H9 (cell line): ENCODE results near the gene FAM13A. TPM values are rescaled to one million over a fixed set of nuclear protein-coding genes. Genes with fewer than 3 reads are reported as not detected.

Experiments used
- DNase-seq: peaks from one replicate; pipeline ENCODE4 v3.0.0-alpha.2; 2017
- H2AFZ ChIP-seq: one replicate; pipeline ENCODE4 v1.6.1; 2013; ENCODE audit warnings: mild to moderate bottlenecking, low read length, control low read depth, moderate library complexity
- H2AK5ac ChIP-seq: 2 replicates; pipeline ENCODE4 v1.6.1; 2013; ENCODE audit warnings: low read length, control low read depth, mixed read lengths; ENCODE audit not compliant: insufficient read length
- H2BK120ac ChIP-seq: one replicate; pipeline ENCODE4 v1.6.1; 2013; ENCODE audit warnings: low read depth, mild to moderate bottlenecking, low read length, control low read depth, inconsistent platforms; ENCODE audit not compliant: poor library complexity, severe bottlenecking
- H2BK12ac ChIP-seq: 2 replicates; pipeline ENCODE4 v1.6.1; 2013; ENCODE audit warnings: low read length, control low read depth, mixed read lengths, low read depth; ENCODE audit not compliant: insufficient read length
- H2BK15ac ChIP-seq: 2 replicates; pipeline ENCODE4 v1.6.1; 2013; ENCODE audit warnings: low read depth, low read length, control low read depth
- H2BK20ac ChIP-seq: one replicate; pipeline ENCODE4 v1.6.1; 2013; ENCODE audit warnings: low read depth, mild to moderate bottlenecking, low read length, control low read depth, inconsistent platforms; ENCODE audit not compliant: poor library complexity, severe bottlenecking
- H2BK5ac ChIP-seq: 2 replicates; pipeline ENCODE4 v1.6.1; 2013; ENCODE audit warnings: low read length, control low read depth, mixed read lengths; ENCODE audit not compliant: insufficient read length
- H3K14ac ChIP-seq: 2 replicates; pipeline ENCODE4 v1.6.1; 2013; ENCODE audit warnings: low read length, control low read depth; ENCODE audit not compliant: insufficient read depth
- H3K18ac ChIP-seq: 2 replicates; pipeline ENCODE4 v1.6.1; 2013; ENCODE audit warnings: low read depth, mild to moderate bottlenecking, mixed read lengths, low read length, control low read depth; ENCODE audit not compliant: insufficient read length
- H3K23ac ChIP-seq: 2 replicates; pipeline ENCODE4 v1.6.1; 2013; ENCODE audit warnings: low read length, control low read depth, mixed read lengths, low read depth; ENCODE audit not compliant: insufficient read length
- H3K23me2 ChIP-seq: 2 replicates; pipeline ENCODE4 v1.6.1; 2013; ENCODE audit warnings: low read depth, mild to moderate bottlenecking, mixed read lengths, low read length, control low read depth; ENCODE audit not compliant: insufficient read length, poor library complexity, severe bottlenecking
- H3K27ac ChIP-seq: 2 replicates; pipeline ENCODE4 v1.5.1; 2013; ENCODE audit warnings: low read length, control low read depth, mixed read lengths, low read depth; ENCODE audit not compliant: insufficient read length
- H3K27me3 ChIP-seq: 2 replicates; pipeline ENCODE4 v1.6.1; 2013; ENCODE audit warnings: low read length, control low read depth, inconsistent platforms; ENCODE audit not compliant: insufficient read depth
- H3K4ac ChIP-seq: 2 replicates; pipeline ENCODE4 v1.6.1; 2013; ENCODE audit warnings: low read depth, mild to moderate bottlenecking, control low read depth, inconsistent platforms, low read length, moderate library complexity
- H3K4me1 ChIP-seq: 2 replicates; pipeline ENCODE4 v1.6.1; 2013; ENCODE audit warnings: low read length, control low read depth, inconsistent platforms; ENCODE audit not compliant: insufficient read depth
- H3K4me2 ChIP-seq: 2 replicates; pipeline ENCODE4 v1.6.1; 2013; ENCODE audit warnings: low read length, control low read depth, mixed read lengths; ENCODE audit not compliant: insufficient read length, insufficient read depth
- H3K56ac ChIP-seq: 2 replicates; pipeline ENCODE4 v1.6.1; 2013; ENCODE audit warnings: low read depth, mild to moderate bottlenecking, mixed read lengths, low read length, control low read depth; ENCODE audit not compliant: insufficient read length
- H3K79me1 ChIP-seq: 2 replicates; pipeline ENCODE4 v1.6.1; 2013; ENCODE audit warnings: low read depth, mild to moderate bottlenecking, moderate library complexity, low read length, control low read depth, inconsistent platforms; ENCODE audit not compliant: insufficient read depth, poor library complexity, severe bottlenecking
- H3K79me2 ChIP-seq: 2 replicates; pipeline ENCODE4 v1.6.1; 2013; ENCODE audit warnings: low read length, control low read depth, inconsistent platforms; ENCODE audit not compliant: insufficient read depth
- H3K9ac ChIP-seq: 2 replicates; pipeline ENCODE4 v1.6.1; 2013; ENCODE audit warnings: low read length, control low read depth, mixed read lengths; ENCODE audit not compliant: insufficient read length; ENCODE audit errors: extremely low read depth
- H3K9me3 ChIP-seq: one replicate; pipeline ENCODE4 v1.6.1; 2013; ENCODE audit warnings: low read depth, low read length, inconsistent platforms; ENCODE audit not compliant: control insufficient read depth
- H3T11ph ChIP-seq: one replicate; pipeline ENCODE4 v1.6.1; 2013; ENCODE audit warnings: mild to moderate bottlenecking, low read length, control low read depth, inconsistent platforms
- H4K20me1 ChIP-seq: one replicate; pipeline ENCODE4 v1.6.1; 2013; ENCODE audit not compliant: control insufficient read depth, insufficient read length, insufficient read depth
- H4K5ac ChIP-seq: 2 replicates; pipeline ENCODE4 v1.6.1; 2013; ENCODE audit warnings: low read depth, mild to moderate bottlenecking, mixed read lengths, low read length, control low read depth; ENCODE audit not compliant: insufficient read length
- H4K8ac ChIP-seq: replicated peaks from 2 replicates; pipeline ENCODE4 v1.6.1; 2013; ENCODE audit warnings: low read length, control low read depth, mixed read lengths, low read depth; ENCODE audit not compliant: insufficient read length
- H4K91ac ChIP-seq: 2 replicates; pipeline ENCODE4 v1.6.1; 2013; ENCODE audit warnings: low read depth, mild to moderate bottlenecking, moderate library complexity, mixed read lengths, low read length, control low read depth; ENCODE audit not compliant: insufficient read length
- H3K27ac Mint-ChIP-seq, 3 experiments: 2 replicates in 2 of 3; 3 replicates in 1 of 3; pipeline ENCODE4 v1.8.0; 2020 to 2021; ENCODE audit warnings: mixed read lengths in 3 of 3, mild to moderate bottlenecking in 1 of 3, moderate library complexity in 1 of 3
- H3K27me3 Mint-ChIP-seq: 2 replicates; pipeline ENCODE4 v1.8.0; 2021; ENCODE audit warnings: low read depth, mild to moderate bottlenecking, moderate library complexity, mixed read lengths
- H3K36me3 Mint-ChIP-seq, 3 experiments: 2 replicates in 2 of 3; 3 replicates in 1 of 3; pipeline ENCODE4 v1.8.0; 2020 to 2021; ENCODE audit warnings: low read depth in 3 of 3, mixed read lengths in 3 of 3; ENCODE audit not compliant: insufficient read depth in 1 of 3
- H3K4me1 Mint-ChIP-seq, 2 experiments: 2 replicates each; pipeline ENCODE4 v1.8.0; 2020; ENCODE audit warnings: mixed read lengths in 2 of 2
- H3K4me3 Mint-ChIP-seq, 2 experiments: 2 replicates in 1 of 2; 3 replicates in 1 of 2; pipeline ENCODE4 v1.8.0; 2020 to 2021; ENCODE audit warnings: mild to moderate bottlenecking in 2 of 2, mixed read lengths in 2 of 2, moderate library complexity in 1 of 2
- H3K9me3 Mint-ChIP-seq, 2 experiments: 2 replicates in 1 of 2; 3 replicates in 1 of 2; pipeline ENCODE4 v1.8.0; 2020; ENCODE audit warnings: mild to moderate bottlenecking in 2 of 2, mixed read lengths in 2 of 2, moderate library complexity in 1 of 2
- CTCF ChIP-seq: fragments of 200-600 bp; sonication (generic); conservative IDR thresholded peaks from 3 replicates; pipeline ENCODE4 v1.8.0; 2021; ENCODE audit warnings: antibody characterized with exemption, mild to moderate bottlenecking
- WGBS: extraction: QIAGEN DNeasy Blood & Tissue Kit; methylation state at CpG from one replicate; pipeline ENCODE4 v1.1.7; 2013; ENCODE audit warnings: missing lambda C conversion rate, low lambda C conversion rate, mixed read lengths; ENCODE audit not compliant: insufficient read length; ENCODE audit errors: extremely low coverage; 5-methylcytosine and 5-hydroxymethylcytosine counted together
- total RNA-seq: library from RNA; stranded (reverse); gene quantifications from 2 replicates; pipeline ENCODE4 v1.2.1, GENCODE V29; 2021

The FAM13A gene
- total RNA-seq, 1 experiment from 2014 or later = 12.7 TPM

- H3K23me2 ChIP-seq = no peaks in the 10 kb centered on the region
- no peak overlapping the region for H3K27ac ChIP-seq
- H2AK5ac ChIP-seq = no peak overlapping the region
- peaks cover 5% of the 10 kb centered on the region for H3K79me1 ChIP-seq
- peaks cover 13% of the 10 kb centered on the region for H3K79me2 ChIP-seq
- H3K36me3 Mint-ChIP-seq = peaks cover 4 to 9% (median 5%) of the 10 kb centered on the region in 3 experiments; a peak in 6 of 7 replicates
- no peak overlapping the region for H4K91ac ChIP-seq
- no peak overlapping the region for H2BK120ac ChIP-seq
- H3K4ac ChIP-seq = no peak overlapping the region
- peak overlapping the region; percentile 61 for H3K4me2 ChIP-seq
- H2BK20ac ChIP-seq = no peak overlapping the region
- no CpG with 5 or more reads among the region's 2 CpGs for WGBS
- H3K9me3 Mint-ChIP-seq = peaks cover 6 to 10% of the 10 kb centered on the region in 2 experiments
- H2BK15ac ChIP-seq = no peak overlapping the region
- peak overlapping the region; percentile 97 for H2AFZ ChIP-seq
- H3K4me3 Mint-ChIP-seq = peak overlapping the region; percentile 82 to 95
- no peak overlapping the region for H2BK12ac ChIP-seq
- peaks cover 9% of the 10 kb centered on the region for H3K27me3 Mint-ChIP-seq
- no peak overlapping the region for H4K5ac ChIP-seq
- peak overlapping the region; percentile 81 for H3K9ac ChIP-seq
- no peak for DNase-seq
- peaks cover 3% of the 10 kb centered on the region; the same call in 1 of the 2 replicates for H3K4me1 ChIP-seq
- H3T11ph ChIP-seq = no peak overlapping the region
- H3K4me1 Mint-ChIP-seq = peaks cover 42 to 46% of the 10 kb centered on the region in 2 experiments
- no peaks in the 10 kb centered on the region for H3K9me3 ChIP-seq
- peak overlapping the region; percentile 94 to 99 (median 97); a peak in 6 of 7 replicates for H3K27ac Mint-ChIP-seq
- H3K56ac ChIP-seq = no peak overlapping the region
- H4K20me1 ChIP-seq = no peaks in the 10 kb centered on the region
- H3K23ac ChIP-seq = no peak overlapping the region
- H4K8ac ChIP-seq = no peak overlapping the region
- no peak overlapping the region for H2BK5ac ChIP-seq
- no peak overlapping the region for H3K18ac ChIP-seq
- no peaks in the 10 kb centered on the region for H3K27me3 ChIP-seq
- H3K14ac ChIP-seq = no peak overlapping the region
- no peak for TF ChIP-seq CTCF
Observed at GRCh38 chr4:89056292-89056952, 563 bp downstream of the FAM13A start.
